ENCODE data around the gene SATB2. TPM values are rescaled to one million over a fixed set of nuclear protein-coding genes. Genes with fewer than 3 reads are reported as not detected.

SATB2 gene
- total RNA-seq, 1 experiment from 2014 or later, result 3.0 TPM

DNA sequence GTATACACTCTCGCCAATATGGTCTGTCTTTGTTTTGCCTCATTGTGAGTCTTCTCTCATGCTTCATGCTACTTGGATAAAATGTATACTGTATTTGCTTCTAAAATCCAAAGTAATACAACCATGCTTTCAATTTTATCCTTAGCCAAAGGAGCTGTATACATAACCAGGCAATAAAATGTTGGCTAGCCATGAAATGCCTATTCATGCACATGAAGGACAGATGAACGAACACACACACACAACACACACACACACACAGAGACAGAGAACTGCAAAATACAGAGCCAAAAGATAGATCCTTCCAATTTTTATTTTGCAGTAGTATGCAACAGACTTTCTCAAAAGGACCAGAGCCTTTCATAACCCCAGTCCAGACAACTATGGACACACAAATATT, 113.7 kb downstream of the SATB2 start:
- no peak for ATAC-seq
- Histone ChIP-seq H3K27me3 (ENCODE audit: low read length) (no peaks in the 10 kb centered on the region), H3K9ac (ENCODE audit: low read length) (no peak overlapping the region), H3K4me2 (ENCODE audit: low read length) (no peak overlapping the region), H3K36me3 (ENCODE audit: low read depth, low read length) (no peaks in the 10 kb centered on the region), H3K9me3 (ENCODE audit: low read length) (no peaks in the 10 kb centered on the region), H3F3A (ENCODE audit: low read length, unreplicated experiment) (no peaks in the 10 kb centered on the region), H3K9me2 (replicated peaks; ENCODE audit: low read length) (no peaks in the 10 kb centered on the region), H3K27ac (ENCODE audit: low read length) (no peak overlapping the region), H3K4me3 (ENCODE audit: low read length) (no peak overlapping the region), H3K4me1 (ENCODE audit: insufficient read depth, low read length) (peaks cover 17% of the 10 kb centered on the region), H4K20me1 (ENCODE audit: low read length) (no peaks in the 10 kb centered on the region), H3K79me2 (ENCODE audit: low read length) (no peaks in the 10 kb centered on the region), H2AFZ (ENCODE audit: low read length) (no peak overlapping the region)
- DNase-seq, result no peak
- TF ChIP-seq, protein P1, sequence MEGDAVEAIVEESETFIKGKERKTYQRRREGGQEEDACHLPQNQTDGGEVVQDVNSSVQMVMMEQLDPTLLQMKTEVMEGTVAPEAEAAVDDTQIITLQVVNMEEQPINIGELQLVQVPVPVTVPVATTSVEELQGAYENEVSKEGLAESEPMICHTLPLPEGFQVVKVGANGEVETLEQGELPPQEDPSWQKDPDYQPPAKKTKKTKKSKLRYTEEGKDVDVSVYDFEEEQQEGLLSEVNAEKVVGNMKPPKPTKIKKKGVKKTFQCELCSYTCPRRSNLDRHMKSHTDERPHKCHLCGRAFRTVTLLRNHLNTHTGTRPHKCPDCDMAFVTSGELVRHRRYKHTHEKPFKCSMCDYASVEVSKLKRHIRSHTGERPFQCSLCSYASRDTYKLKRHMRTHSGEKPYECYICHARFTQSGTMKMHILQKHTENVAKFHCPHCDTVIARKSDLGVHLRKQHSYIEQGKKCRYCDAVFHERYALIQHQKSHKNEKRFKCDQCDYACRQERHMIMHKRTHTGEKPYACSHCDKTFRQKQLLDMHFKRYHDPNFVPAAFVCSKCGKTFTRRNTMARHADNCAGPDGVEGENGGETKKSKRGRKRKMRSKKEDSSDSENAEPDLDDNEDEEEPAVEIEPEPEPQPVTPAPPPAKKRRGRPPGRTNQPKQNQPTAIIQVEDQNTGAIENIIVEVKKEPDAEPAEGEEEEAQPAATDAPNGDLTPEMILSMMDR (conservative IDR thresholded peaks at IDR 0.05; ENCODE audit: low read depth, low read length), result no peak
- no peak for TF ChIP-seq EZH2phosphoT487 (IDR thresholded peaks at IDR 0.05; ENCODE audit: borderline replicate concordance, low read length)
- TF ChIP-seq EZH2 (IDR thresholded peaks at IDR 0.05; ENCODE audit: low read length, unreplicated experiment), result no peak
- intact Hi-C loops (cut with micrococcal nuclease), result no loop called here
- POLR2A ChIA-PET (ENCODE audit: unreplicated experiment), result interaction anchor here (0.6 kb wide), 1 partner anchor 117 kb away, joined by 3 read pairs; no protein-coding TSS in a partner anchor
- BruUV-seq (replicated peaks), result no TSS peak
- CTCF ChIA-PET, result no interaction called here

DNA sequence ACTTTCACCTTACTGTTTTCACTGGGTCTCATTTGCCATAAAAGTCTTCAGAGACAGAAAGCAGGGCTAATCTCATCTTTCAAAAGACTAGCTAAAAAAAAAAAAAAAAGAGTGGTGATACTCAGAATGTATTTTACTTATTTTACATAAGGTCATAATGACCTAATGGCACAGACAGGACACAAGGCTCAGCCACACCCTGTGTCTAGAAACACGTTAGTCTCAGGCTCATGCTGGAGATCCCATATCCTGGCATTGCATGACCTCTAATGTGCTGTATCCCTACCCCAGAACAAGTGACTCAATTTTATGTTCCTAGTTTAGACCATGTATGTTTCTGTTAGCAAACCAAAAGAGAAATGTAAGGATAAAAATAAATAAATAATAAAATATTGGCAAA, 115.4 kb downstream of the SATB2 start:
- Histone ChIP-seq H3K4me2 (ENCODE audit: low read length) (no peak overlapping the region), H3K79me2 (ENCODE audit: low read length) (no peaks in the 10 kb centered on the region), H3K4me3 (ENCODE audit: low read length) (no peak overlapping the region), H3K9me3 (ENCODE audit: low read length) (no peaks in the 10 kb centered on the region), H3F3A (ENCODE audit: low read length, unreplicated experiment) (no peaks in the 10 kb centered on the region), H2AFZ (ENCODE audit: low read length) (no peak overlapping the region), H3K4me1 (ENCODE audit: insufficient read depth, low read length) (peaks cover 17% of the 10 kb centered on the region), H3K27ac (ENCODE audit: low read length) (no peak overlapping the region), H4K20me1 (ENCODE audit: low read length) (no peaks in the 10 kb centered on the region), H3K9me2 (replicated peaks; ENCODE audit: low read length) (no peaks in the 10 kb centered on the region), H3K27me3 (ENCODE audit: low read length) (no peaks in the 10 kb centered on the region), H3K36me3 (ENCODE audit: low read depth, low read length) (no peaks in the 10 kb centered on the region), H3K9ac (ENCODE audit: low read length) (no peak overlapping the region)
- ChIA-PET CTCF (no interaction called here), POLR2A (ENCODE audit: unreplicated experiment) (no interaction called here)
- intact Hi-C loops (cut with micrococcal nuclease), result no loop called here
- TF ChIP-seq, protein P1 (conservative IDR thresholded peaks at IDR 0.05; ENCODE audit: low read depth, low read length), result no peak
- no peak for TF ChIP-seq EZH2phosphoT487 (IDR thresholded peaks at IDR 0.05; ENCODE audit: borderline replicate concordance, low read length)
- no peak for TF ChIP-seq EZH2 (IDR thresholded peaks at IDR 0.05; ENCODE audit: low read length, unreplicated experiment)
- no TSS peak for BruUV-seq (replicated peaks)
- no peak for DNase-seq
- no peak for ATAC-seq

DNA sequence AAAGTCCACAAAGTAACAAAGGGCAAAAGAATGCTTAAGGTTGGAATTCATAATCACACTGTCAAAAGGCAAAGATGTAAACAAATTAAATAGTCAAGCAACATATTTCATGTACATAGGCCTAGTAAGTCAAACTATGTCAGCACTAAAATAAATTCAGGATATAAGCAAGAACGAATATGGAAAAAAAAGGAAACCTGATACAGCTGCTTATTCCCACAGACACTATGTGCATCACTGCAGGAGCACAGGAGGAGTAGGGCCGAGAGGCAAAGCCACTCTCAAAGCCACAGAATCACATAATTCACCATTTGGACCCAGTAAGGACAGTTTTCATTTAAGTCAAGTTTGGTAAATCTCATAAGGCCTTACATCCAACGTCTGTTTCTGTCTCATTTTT, 116.6 kb downstream of the SATB2 start:
- H4K20me1 ChIP-seq (ENCODE audit: low read length), result no peaks in the 10 kb centered on the region
- H3K27me3 ChIP-seq (ENCODE audit: low read length), result no peaks in the 10 kb centered on the region
- CTCF ChIA-PET, result no interaction called here
- no peak overlapping the region for H2AFZ ChIP-seq (ENCODE audit: low read length)
- ATAC-seq, result no peak
- no TSS peak for BruUV-seq (replicated peaks)
- peaks cover 17% of the 10 kb centered on the region for H3K4me1 ChIP-seq (ENCODE audit: insufficient read depth, low read length)
- POLR2A ChIA-PET (ENCODE audit: unreplicated experiment), result no interaction called here
- H3K9me2 ChIP-seq (replicated peaks; ENCODE audit: low read length), result no peaks in the 10 kb centered on the region
- H3K4me2 ChIP-seq (ENCODE audit: low read length), result no peak overlapping the region
- no peaks in the 10 kb centered on the region for H3F3A ChIP-seq (ENCODE audit: low read length, unreplicated experiment)
- H3K4me3 ChIP-seq (ENCODE audit: low read length), result no peak overlapping the region
- no peaks in the 10 kb centered on the region for H3K79me2 ChIP-seq (ENCODE audit: low read length)
- TF ChIP-seq EZH2 (IDR thresholded peaks at IDR 0.05; ENCODE audit: low read length, unreplicated experiment), result no peak
- no peak for TF ChIP-seq EZH2phosphoT487 (IDR thresholded peaks at IDR 0.05; ENCODE audit: borderline replicate concordance, low read length)
- TF ChIP-seq, protein P1 (conservative IDR thresholded peaks at IDR 0.05; ENCODE audit: low read depth, low read length), result no peak
- no peaks in the 10 kb centered on the region for H3K9me3 ChIP-seq (ENCODE audit: low read length)
- H3K9ac ChIP-seq (ENCODE audit: low read length), result no peak overlapping the region
- no peak overlapping the region for H3K27ac ChIP-seq (ENCODE audit: low read length)
- H3K36me3 ChIP-seq (ENCODE audit: low read depth, low read length), result no peaks in the 10 kb centered on the region
- intact Hi-C loops (cut with micrococcal nuclease), result no loop called here
- no peak for DNase-seq
